HG03280 (cell line): ENCODE data around the gene INTS6.

Experiments
- ATAC-seq: cut with Tn5 transposase; IDR thresholded peaks from one replicate; pipeline ENCODE4 v1.9.1; 2021; ENCODE audit warnings: mild to moderate bottlenecking, moderate library complexity; ENCODE audit not compliant: unreplicated experiment

The INTS6 gene

DNA sequence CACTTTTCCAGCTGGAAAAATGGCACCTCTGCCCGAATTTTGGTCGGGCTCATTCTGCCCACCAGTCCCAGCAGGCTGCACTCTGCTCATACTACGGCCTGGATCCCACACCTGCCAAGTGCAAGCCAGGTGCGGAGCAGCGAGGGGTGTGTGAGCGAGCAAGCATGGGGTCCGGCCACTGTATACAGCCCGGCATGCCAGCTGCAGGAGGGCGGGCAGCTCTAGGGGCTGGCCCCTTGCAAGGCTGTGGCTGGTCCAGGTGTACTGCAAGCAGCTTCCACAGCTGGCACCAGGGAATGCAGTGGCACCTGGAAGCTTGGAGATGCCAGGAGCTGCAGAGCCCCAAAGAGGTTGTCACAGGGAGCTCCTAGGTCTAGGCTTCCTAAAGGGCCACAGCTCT lies 2.7 kb upstream of the INTS6 start:
- no peak for ATAC-seq

DNA sequence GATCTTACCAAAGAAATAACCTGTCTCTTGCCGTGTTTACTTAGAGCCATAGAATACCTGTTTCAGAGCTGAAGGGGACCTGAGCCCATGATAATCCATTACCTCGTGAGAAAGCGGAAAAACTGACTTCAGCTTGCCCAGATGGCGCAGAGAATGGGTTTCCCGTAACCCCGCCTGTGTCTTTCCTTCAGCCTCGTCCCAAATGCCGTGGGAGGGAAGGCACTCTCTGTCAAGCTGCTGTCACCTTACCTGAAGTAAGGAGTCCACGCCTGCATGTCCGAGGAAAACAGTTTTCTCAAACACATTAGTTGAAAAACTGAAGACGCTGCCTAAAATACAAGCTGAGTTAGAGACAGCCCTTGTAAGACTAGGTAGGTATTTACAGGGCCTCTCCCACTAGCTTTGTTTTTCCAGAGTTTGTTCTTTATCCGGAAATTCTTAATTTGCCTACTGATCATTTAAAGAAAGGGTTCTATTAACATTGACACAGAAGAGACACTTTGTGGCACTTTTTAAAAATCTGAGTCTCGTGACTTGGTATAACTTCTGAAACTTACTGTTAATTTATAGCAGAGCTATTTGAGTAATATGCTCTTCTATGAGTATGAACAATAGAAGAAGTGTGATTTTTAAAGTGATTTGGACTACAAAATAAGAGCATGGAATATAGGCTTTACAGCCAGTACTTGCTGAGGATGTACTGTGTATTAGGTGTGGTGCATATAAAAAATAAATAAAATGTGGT lies 1.3 kb upstream of the INTS6 start:
- no peak for ATAC-seq

- peak; percentile 44 for ATAC-seq
Observed at GRCh38 chr13:51453207-51453958, 547 bp upstream of the INTS6 start.

DNA sequence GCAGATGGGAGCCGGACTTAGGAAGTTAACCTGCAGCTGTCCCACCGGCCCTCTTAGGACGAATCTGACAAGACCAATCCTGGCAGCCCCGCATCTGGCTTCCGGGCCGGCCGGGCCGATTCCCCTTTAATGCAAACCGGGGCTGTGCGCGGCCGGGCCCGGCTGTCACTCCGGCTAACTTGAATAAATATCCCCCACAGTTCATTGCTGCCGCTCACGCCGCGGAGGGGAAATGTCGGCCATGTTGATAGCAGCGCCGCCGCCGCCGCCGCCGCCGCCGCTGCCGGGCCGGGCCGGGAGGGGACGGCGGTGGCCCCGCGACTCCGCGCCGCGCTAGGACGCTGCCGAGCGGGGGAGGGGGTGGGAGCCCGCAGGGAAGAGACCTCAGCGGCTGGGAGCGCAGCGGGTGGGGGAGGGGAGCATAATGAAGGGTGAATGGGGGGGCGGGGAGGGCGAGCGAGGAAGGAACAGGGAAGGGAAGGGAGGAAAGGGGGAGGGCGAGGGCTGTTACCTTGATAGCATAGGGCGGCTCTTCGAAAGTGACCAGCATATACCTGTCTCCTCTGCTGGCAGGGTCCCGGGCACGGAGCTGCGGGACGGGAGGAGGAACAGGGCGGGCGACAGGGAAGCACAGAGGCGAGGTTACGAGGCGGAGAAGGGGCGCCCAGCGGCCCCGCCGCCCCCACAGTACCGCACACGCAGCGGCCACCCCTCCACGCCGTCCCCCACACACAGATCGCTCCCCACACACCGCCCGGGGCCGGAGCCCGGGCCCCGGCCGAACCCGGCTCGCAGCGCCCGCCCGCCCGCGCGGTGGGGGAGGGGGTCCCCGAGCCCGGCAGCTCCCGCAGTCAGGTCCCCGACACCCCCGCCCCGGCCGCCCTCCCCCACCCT lies 1.1 kb downstream of the INTS6 start:
- peak; percentile 35 for ATAC-seq

DNA sequence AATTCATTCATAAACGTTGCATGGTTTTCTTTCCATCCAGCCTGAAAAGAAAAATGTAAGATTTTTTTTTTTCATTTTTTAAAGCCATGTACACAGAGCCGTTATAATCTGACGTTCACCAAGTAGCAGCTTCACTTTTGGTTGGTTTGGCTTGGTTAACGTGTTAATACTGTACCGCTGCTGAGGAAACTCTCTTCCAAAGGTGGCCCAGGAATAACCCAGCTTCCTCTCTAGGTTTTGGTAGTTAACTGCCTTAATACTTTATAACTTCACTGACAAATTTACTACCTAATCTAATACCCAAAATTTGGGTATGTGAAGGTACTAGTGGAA lies 1.7 kb downstream of the INTS6 start:
- ATAC-seq, result no peak

- ATAC-seq, result no peak
Observed at GRCh38 chr13:51449018-51449417, 3.8 kb downstream of the INTS6 start.

GRCh38 chr13:51444922-51445321 lies 7.9 kb downstream of the INTS6 start:
- ATAC-seq, result no peak

DNA sequence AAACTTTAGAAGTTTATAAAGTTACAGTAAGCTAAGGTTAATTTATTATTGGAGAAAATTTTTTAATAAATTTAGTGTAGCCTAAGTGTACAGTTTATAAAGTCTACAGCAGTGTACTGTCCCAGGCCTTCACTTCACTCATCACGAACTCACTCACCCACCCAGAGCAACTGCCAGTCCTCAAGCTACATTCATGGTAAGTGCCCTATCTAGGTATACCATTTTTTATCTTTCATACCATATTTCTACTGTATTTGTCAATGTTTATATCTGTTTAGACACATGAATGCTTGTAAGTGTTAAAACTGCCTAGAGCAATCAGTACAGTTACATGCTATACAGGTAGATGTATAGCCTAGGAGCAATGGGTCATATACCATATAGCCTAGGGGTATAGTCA lies 12.5 kb downstream of the INTS6 start:
- no peak for ATAC-seq

DNA sequence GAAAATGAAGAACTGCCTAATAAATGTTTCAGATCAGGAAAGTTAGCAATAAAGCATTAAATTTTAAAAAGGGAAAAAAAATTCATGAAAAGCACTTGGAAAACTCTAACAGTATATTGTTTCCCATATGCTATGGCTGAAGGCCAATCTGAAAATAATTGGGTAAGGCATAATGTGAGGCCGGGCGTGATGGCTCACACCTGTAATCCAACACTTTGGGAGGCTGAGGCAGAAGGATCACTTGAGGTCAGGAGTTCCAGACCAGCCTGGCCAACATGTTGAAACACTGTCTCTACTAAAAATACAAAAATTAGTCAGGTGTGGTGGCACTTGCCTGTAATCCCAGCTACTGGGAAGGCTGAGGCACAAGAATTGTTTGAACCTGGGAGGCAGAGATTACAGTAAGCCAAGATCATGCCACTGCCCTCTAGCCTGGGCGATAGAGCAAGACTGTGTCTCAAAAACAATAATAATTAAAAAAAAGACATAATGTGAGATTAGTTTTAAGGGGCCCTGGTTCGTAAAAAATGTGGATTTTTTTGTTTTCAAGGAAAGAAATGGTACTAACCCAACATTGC lies 15.2 kb downstream of the INTS6 start:
- ATAC-seq, result no peak

- ATAC-seq, result no peak
Observed at GRCh38 chr13:51435002-51435578, 17.7 kb downstream of the INTS6 start.

DNA sequence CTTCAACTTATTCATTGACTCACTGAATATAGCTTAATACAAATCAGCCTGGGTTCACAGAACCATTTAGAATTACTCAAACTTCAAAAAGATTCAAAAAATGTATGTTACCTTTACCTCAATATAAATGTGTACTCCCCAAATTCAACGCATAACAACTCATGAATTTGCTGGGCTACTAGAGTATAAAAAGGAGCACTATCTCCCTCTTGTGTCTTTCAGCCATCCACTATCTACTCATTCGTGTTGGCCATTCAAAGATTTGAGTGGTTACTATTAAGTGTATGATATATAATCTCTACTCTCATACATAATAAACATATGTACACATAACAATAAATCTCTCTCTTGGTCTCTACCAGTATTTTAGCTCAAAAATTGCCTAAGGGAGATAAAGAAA lies 20.3 kb downstream of the INTS6 start:
- ATAC-seq, result no peak

DNA sequence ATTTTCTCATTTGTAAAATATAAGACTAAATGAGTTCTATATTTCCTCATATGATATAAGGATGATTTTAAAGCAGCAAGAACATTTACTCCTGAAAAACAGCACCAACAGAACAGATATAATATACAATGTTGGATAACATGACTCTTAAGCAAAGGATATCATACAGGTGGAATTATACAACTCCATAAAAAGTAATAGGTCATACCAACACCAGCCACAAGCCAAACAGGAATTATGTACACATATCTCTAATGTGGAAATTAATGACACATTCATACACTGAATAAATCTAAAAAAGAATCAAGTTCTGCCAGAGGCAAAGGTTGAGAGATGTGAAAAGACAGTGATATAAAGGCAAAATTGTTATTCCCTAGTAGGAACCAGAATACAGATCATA lies 25.9 kb downstream of the INTS6 start:
- ATAC-seq, result no peak

DNA sequence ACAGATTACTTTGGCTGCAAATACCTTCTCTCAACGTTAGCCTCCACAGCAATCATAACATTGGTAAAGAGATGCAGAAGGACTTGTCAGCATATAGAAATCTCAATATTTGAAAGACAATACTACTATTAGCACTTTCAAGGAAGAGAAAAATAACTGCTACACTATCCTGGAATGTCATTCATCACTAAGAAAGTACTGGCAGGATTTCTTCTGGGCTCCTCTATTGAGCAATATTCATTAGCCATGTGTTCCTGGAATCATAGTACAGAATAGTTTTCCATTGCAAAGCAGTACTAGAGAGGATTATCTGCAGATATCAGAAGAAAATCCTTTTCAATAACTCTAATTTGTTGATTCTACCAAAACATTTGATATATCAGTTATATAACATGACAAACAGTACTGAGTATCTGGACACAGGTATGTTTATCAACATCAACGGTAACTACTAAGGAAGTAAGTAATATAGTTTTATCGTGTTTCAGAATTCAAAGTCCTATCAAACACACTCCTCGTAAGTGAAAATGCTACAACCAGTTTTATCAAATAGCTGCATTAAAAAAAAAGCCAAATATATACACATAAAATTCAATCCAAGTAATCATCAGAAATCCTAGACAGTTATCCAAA lies 27.3 kb downstream of the INTS6 start:
- no peak for ATAC-seq

DNA sequence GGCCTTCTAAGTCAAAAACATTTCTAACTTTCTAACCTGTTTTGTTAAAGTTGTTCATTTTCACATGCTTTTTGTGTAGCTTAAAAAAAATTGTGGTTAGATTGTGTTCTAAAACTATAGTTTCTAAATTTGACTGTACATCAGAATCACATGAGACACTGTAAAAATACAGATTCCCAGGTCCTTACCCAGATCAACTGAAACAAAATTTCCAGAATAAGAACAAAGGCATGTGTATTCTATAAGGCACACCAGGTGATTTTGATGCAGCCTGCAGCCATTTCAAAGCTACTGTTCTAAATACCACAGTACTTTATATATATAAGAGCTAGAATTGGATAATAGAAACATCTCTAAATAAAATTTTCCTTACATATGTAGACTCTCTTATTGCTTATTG lies 29.1 kb downstream of the INTS6 start:
- ATAC-seq, result no peak

- ATAC-seq, result no peak
Observed at GRCh38 chr13:51422484-51422883, 30.4 kb downstream of the INTS6 start.

- ATAC-seq, result no peak
Observed at GRCh38 chr13:51420681-51421490, 31.9 kb downstream of the INTS6 start.

- ATAC-seq, result peak; percentile 54
Observed at GRCh38 chr13:51419001-51419636, 33.7 kb downstream of the INTS6 start.

DNA sequence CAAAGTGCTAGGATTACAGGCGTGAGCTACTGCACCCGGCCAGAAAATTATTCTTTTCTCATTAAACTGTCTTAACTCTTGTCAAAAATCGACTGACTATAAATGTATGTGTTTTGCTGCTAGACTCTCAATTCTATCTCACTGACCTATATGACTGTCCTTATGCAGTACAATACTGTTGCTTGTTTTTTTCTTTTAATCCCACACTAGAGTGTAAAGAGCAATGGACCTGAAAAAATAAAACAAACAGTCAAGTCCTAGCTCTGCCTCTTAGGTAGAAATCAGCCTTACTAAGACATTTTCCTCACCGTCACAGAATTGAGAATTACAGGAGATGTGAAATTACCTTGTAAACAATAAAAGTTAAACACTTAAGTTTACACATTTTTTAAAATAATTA lies 35.1 kb downstream of the INTS6 start:
- no peak for ATAC-seq

- no peak for ATAC-seq
Observed at GRCh38 chr13:51416107-51416506, 36.7 kb downstream of the INTS6 start.
